NB4 (cell line): Measurements from ENCODE around the gene PLA2G1B.

Source experiments
- DNase-seq: peaks from one replicate; pipeline ENCODE4 v3.0.0; 2010; ENCODE audit warnings: low read depth
- H3K4me3 ChIP-seq: one replicate; pipeline ENCODE4 v1.5.1; 2011; ENCODE audit warnings: mild to moderate bottlenecking, low read depth, low read length, moderate library complexity
- MAX ChIP-seq: IDR thresholded peaks from 2 replicates; pipeline ENCODE4 v1.6.1; 2011; ENCODE audit warnings: low read depth, low read length
- MYC ChIP-seq: IDR thresholded peaks from 2 replicates; pipeline ENCODE4 v1.6.1; 2011; ENCODE audit warnings: low read depth, low read length
- POLR2A ChIP-seq: IDR thresholded peaks from 2 replicates; pipeline ENCODE4 v1.6.1; 2011; ENCODE audit warnings: mild to moderate bottlenecking; ENCODE audit not compliant: insufficient read length; ENCODE audit errors: extremely low read depth
- TF ChIP-seq, protein P1 (sequence below): IDR thresholded peaks from one replicate; pipeline ENCODE4 v1.5.1; 2012; ENCODE audit warnings: low read depth, low read length

PLA2G1B gene

DNA sequence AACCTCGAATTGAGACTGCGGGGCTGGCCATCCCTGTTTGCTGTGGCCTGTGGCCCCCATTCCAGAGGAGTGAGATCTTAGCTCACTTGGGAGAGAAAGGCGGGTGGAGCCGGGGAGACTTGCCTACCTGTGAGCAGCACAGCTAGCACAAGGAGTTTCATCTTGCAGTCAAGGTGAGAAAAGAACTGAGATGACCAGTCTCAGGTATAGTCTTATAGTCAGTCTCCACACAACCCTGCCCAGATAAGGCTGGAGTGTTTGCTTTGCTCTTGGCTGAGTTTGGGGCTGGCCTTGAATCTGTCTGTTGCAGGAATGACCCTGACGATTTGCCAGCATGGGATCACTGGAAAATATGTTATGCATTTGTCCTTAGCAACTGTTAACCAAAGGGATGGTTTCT is at the start of gene PLA2G1B:
Gene PLA2G1B, minus strand, starts transcription at position 187 of the 400 bp plus-strand sequence. Its CDS starts 26 bp downstream, at position 161.
- H3K4me3 ChIP-seq, result no peak within 1 kb of the TSS
- DNase-seq, result no peak
- TF ChIP-seq MAX, result no peak
- no peak for TF ChIP-seq MYC
- no peak for TF ChIP-seq POLR2A
- TF ChIP-seq, protein P1, sequence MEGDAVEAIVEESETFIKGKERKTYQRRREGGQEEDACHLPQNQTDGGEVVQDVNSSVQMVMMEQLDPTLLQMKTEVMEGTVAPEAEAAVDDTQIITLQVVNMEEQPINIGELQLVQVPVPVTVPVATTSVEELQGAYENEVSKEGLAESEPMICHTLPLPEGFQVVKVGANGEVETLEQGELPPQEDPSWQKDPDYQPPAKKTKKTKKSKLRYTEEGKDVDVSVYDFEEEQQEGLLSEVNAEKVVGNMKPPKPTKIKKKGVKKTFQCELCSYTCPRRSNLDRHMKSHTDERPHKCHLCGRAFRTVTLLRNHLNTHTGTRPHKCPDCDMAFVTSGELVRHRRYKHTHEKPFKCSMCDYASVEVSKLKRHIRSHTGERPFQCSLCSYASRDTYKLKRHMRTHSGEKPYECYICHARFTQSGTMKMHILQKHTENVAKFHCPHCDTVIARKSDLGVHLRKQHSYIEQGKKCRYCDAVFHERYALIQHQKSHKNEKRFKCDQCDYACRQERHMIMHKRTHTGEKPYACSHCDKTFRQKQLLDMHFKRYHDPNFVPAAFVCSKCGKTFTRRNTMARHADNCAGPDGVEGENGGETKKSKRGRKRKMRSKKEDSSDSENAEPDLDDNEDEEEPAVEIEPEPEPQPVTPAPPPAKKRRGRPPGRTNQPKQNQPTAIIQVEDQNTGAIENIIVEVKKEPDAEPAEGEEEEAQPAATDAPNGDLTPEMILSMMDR, result no peak

DNA sequence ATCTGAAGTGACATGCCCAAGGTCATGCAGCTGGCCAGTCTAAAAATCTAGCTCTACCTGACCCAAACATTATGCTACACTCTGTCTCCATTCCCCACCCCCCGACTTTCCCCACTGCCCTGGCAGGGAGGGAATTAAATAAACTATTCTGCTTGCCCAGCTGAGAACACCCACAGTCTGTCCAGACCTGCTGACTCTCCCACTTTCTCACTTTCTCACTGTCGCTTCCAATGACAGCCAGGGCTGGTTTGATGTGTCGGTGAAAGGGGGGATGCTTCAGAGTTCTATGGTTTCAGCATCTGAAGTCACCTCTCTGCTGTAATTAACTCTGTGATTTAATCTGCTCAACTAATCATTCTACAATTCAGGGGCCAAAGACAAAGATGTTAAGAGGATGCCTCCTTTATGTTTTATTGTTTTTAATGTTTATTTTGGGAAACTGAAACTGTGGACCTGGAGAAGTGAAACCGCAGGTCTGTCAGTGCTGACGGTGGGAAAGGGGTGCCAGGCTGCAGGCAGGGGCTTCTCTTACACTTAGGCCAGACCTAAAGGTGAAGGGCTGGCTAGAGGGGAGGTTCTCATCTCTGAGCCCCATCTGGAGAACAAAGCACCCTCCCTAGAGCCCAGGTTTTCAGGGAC is 49.5 kb upstream of the PLA2G1B start:
- TF ChIP-seq POLR2A (no peak), MAX (no peak), MYC (no peak)
- TF ChIP-seq, protein P1, result no peak
- H3K4me3 ChIP-seq, result no peak overlapping the region
- DNase-seq, result no peak

GRCh38 chr12:120376416-120376815 is 48.8 kb upstream of the PLA2G1B start:
- H3K4me3 ChIP-seq, result no peak overlapping the region
- no peak for DNase-seq
- TF ChIP-seq POLR2A, result no peak
- TF ChIP-seq MAX, result no peak
- TF ChIP-seq, protein P1, result no peak

GRCh38 chr12:120376009-120376408 is 48.4 kb upstream of the PLA2G1B start:
- no peak for TF ChIP-seq MYC
- TF ChIP-seq, protein P1, result no peak
- no peak overlapping the region for H3K4me3 ChIP-seq
- DNase-seq, result no peak

GRCh38 chr12:120373683-120374082 is 46.1 kb upstream of the PLA2G1B start:
- TF ChIP-seq POLR2A (no peak), MAX (no peak), MYC (no peak)
- TF ChIP-seq, protein P1, result no peak
- DNase-seq, result no peak
- no peak overlapping the region for H3K4me3 ChIP-seq
